Activated CD4-positive, alpha-beta memory T cell treated with anti-CD3 and anti-CD28 coated beads for 36 hours (primary cell): ENCODE results near the gene RGS4. TPM values are rescaled to one million over a fixed set of nuclear protein-coding genes. Genes with fewer than 3 reads are reported as not detected.
A peak's percentile ranks its signal among the peaks of the same experiment; 100 is the strongest.

Experiments
- CTCF ChIA-PET: fragments of 350-600 bp; sonication (Branson Sonifier 250); formaldehyde crosslinking; loops from one replicate; lab custom pipeline; 2021; ENCODE audit warnings: antibody characterized with exemption, inconsistent platforms; lab: Charles Lee
- POLR2A ChIA-PET: fragments of 350-600 bp; sonication (Branson Sonifier 250); formaldehyde crosslinking; loops from one replicate; lab custom pipeline; 2021; ENCODE audit warnings: antibody characterized with exemption; lab: Charles Lee
- DNase-seq: peaks from one replicate; pipeline ENCODE4 v3.0.0-alpha.2; 2020
- H3K27ac Mint-ChIP-seq: one replicate; pipeline ENCODE4 v1.8.0; 2021; ENCODE audit warnings: mixed read lengths
- H3K27me3 Mint-ChIP-seq: one replicate; pipeline ENCODE4 v1.8.0; 2021; ENCODE audit warnings: mixed read lengths
- H3K36me3 Mint-ChIP-seq: one replicate; pipeline ENCODE4 v1.8.0; 2021; ENCODE audit warnings: mixed read lengths
- H3K4me1 Mint-ChIP-seq: one replicate; pipeline ENCODE4 v1.8.0; 2021; ENCODE audit warnings: low read depth, mixed read lengths
- H3K4me3 Mint-ChIP-seq: one replicate; pipeline ENCODE4 v1.8.0; 2021; ENCODE audit warnings: mild to moderate bottlenecking, mixed read lengths
- H3K9me3 Mint-ChIP-seq: one replicate; pipeline ENCODE4 v1.8.0; 2021; ENCODE audit warnings: mixed read lengths
- intact Hi-C: fragments of 100-400 bp; cut with micrococcal nuclease; formaldehyde crosslinking; loops from one replicate; pipeline ENCODE4 v1.15.1; 2023
- total RNA-seq, 2 experiments: library from RNA; stranded (reverse); gene quantifications; one replicate each; pipeline ENCODE4 v1.2.3, GENCODE V29; 2021

The RGS4 gene
- total RNA-seq, 2 experiments from 2014 or later, result not detected

- peaks cover 23% of the 10 kb centered on the region for H3K27me3 Mint-ChIP-seq
- no peaks in the 10 kb centered on the region for H3K9me3 Mint-ChIP-seq
- no peaks in the 10 kb centered on the region for H3K4me1 Mint-ChIP-seq
- POLR2A ChIA-PET, result no interaction called here
- intact Hi-C loops, result loop anchor here (1.0 to 5.0 kb wide), 2 partner anchors 101 to 244 kb away; no protein-coding TSS in a partner anchor
- CTCF ChIA-PET, result interaction anchor here (0.8 to 6.5 kb wide), 4 partner anchors 11 to 244 kb away, joined by 3 to 40 read pairs (median 4); no protein-coding TSS in a partner anchor
- no peak overlapping the region for H3K27ac Mint-ChIP-seq
- no peaks in the 10 kb centered on the region for H3K36me3 Mint-ChIP-seq
- DNase-seq, result peak; percentile 55
- H3K4me3 Mint-ChIP-seq, result no peak overlapping the region
Measured at GRCh38 chr1:163071405-163072255, 2.5 kb downstream of the RGS4 start.

- no peak for DNase-seq
- H3K36me3 Mint-ChIP-seq, result no peaks in the 10 kb centered on the region
- intact Hi-C loops, result loop anchor here (1.0 to 5.0 kb wide), 2 partner anchors 100 to 243 kb away; no protein-coding TSS in a partner anchor
- peaks cover 23% of the 10 kb centered on the region for H3K27me3 Mint-ChIP-seq
- no peaks in the 10 kb centered on the region for H3K4me1 Mint-ChIP-seq
- CTCF ChIA-PET, result interaction anchor here (1.6 to 6.5 kb wide), 2 partner anchors 103 to 243 kb away, joined by 3 to 40 read pairs; no protein-coding TSS in a partner anchor
- H3K4me3 Mint-ChIP-seq, result no peak overlapping the region
- POLR2A ChIA-PET, result no interaction called here
- no peaks in the 10 kb centered on the region for H3K9me3 Mint-ChIP-seq
- no peak overlapping the region for H3K27ac Mint-ChIP-seq
Measured at GRCh38 chr1:163072658-163073057, 3.5 kb downstream of the RGS4 start.

- Mint-ChIP-seq H3K9me3 (no peaks in the 10 kb centered on the region), H3K27me3 (peaks cover 20% of the 10 kb centered on the region), H3K4me1 (no peaks in the 10 kb centered on the region), H3K27ac (no peak overlapping the region), H3K4me3 (no peak overlapping the region), H3K36me3 (no peaks in the 10 kb centered on the region)
- ChIA-PET CTCF (interaction anchor here (0.6 to 6.5 kb wide), 3 partner anchors 16 to 242 kb away, joined by 3 to 40 read pairs (median 3); no protein-coding TSS in a partner anchor), POLR2A (no interaction called here)
- no peak for DNase-seq
- intact Hi-C loops, result loop anchor here (5.0 kb wide), 1 partner anchor 98 kb away; no protein-coding TSS in a partner anchor
Measured at GRCh38 chr1:163074004-163074403, 4.8 kb downstream of the RGS4 start.

- ChIA-PET POLR2A (no interaction called here), CTCF (interaction anchor here (1.2 kb wide), 1 partner anchor 241 kb away, joined by 3 read pairs; no protein-coding TSS in a partner anchor)
- no peak overlapping the region for H3K27ac Mint-ChIP-seq
- H3K27me3 Mint-ChIP-seq, result peaks cover 14% of the 10 kb centered on the region
- H3K4me1 Mint-ChIP-seq, result no peaks in the 10 kb centered on the region
- no peaks in the 10 kb centered on the region for H3K9me3 Mint-ChIP-seq
- no peak overlapping the region for H3K4me3 Mint-ChIP-seq
- intact Hi-C loops, result loop anchor here (5.0 kb wide), 1 partner anchor 98 kb away; no protein-coding TSS in a partner anchor
- H3K36me3 Mint-ChIP-seq, result no peaks in the 10 kb centered on the region
- DNase-seq, result no peak
Measured at GRCh38 chr1:163074716-163075284, 5.6 kb downstream of the RGS4 start.

- H3K9me3 Mint-ChIP-seq, result no peaks in the 10 kb centered on the region
- no peaks in the 10 kb centered on the region for H3K36me3 Mint-ChIP-seq
- no peak overlapping the region for H3K27ac Mint-ChIP-seq
- no peak overlapping the region for H3K4me3 Mint-ChIP-seq
- ChIA-PET CTCF (no interaction called here), POLR2A (no interaction called here)
- DNase-seq, result no peak
- H3K4me1 Mint-ChIP-seq, result no peaks in the 10 kb centered on the region
- H3K27me3 Mint-ChIP-seq, result peaks cover 12% of the 10 kb centered on the region
- intact Hi-C loops, result no loop called here
Measured at GRCh38 chr1:163076044-163076443, 6.9 kb downstream of the RGS4 start.

- Mint-ChIP-seq H3K4me1 (no peaks in the 10 kb centered on the region), H3K36me3 (no peaks in the 10 kb centered on the region), H3K27ac (no peak overlapping the region), H3K9me3 (no peaks in the 10 kb centered on the region), H3K27me3 (peaks cover 12% of the 10 kb centered on the region), H3K4me3 (no peak overlapping the region)
- intact Hi-C loops, result no loop called here
- CTCF ChIA-PET, result no interaction called here
- no peak for DNase-seq
- POLR2A ChIA-PET, result no interaction called here
Measured at GRCh38 chr1:163076446-163076845, 7.3 kb downstream of the RGS4 start.

- POLR2A ChIA-PET, result no interaction called here
- Mint-ChIP-seq H3K27ac (no peak overlapping the region), H3K4me3 (no peak overlapping the region), H3K4me1 (no peaks in the 10 kb centered on the region), H3K36me3 (no peaks in the 10 kb centered on the region), H3K9me3 (no peaks in the 10 kb centered on the region), H3K27me3 (peaks cover 10% of the 10 kb centered on the region)
- no peak for DNase-seq
- CTCF ChIA-PET, result no interaction called here
- intact Hi-C loops, result no loop called here
Measured at GRCh38 chr1:163076981-163077761, 8.0 kb downstream of the RGS4 start.

- intact Hi-C loops, result no loop called here
- Mint-ChIP-seq H3K4me3 (no peak overlapping the region), H3K9me3 (no peaks in the 10 kb centered on the region), H3K4me1 (no peaks in the 10 kb centered on the region), H3K36me3 (no peaks in the 10 kb centered on the region), H3K27me3 (no peaks in the 10 kb centered on the region), H3K27ac (no peak overlapping the region)
- DNase-seq, result no peak
- ChIA-PET POLR2A (no interaction called here), CTCF (no interaction called here)
Measured at GRCh38 chr1:163082971-163083370, 13.8 kb downstream of the RGS4 start.

- intact Hi-C loops, result no loop called here
- no peak overlapping the region for H3K27ac Mint-ChIP-seq
- DNase-seq, result no peak
- H3K4me3 Mint-ChIP-seq, result no peak overlapping the region
- H3K4me1 Mint-ChIP-seq, result no peaks in the 10 kb centered on the region
- no peaks in the 10 kb centered on the region for H3K9me3 Mint-ChIP-seq
- H3K27me3 Mint-ChIP-seq, result no peaks in the 10 kb centered on the region
- CTCF ChIA-PET, result no interaction called here
- POLR2A ChIA-PET, result no interaction called here
- no peaks in the 10 kb centered on the region for H3K36me3 Mint-ChIP-seq
Measured at GRCh38 chr1:163083690-163084089, 14.5 kb downstream of the RGS4 start.

GRCh38 chr1:163084330-163084729 is 15.2 kb downstream of the RGS4 start:
- Mint-ChIP-seq H3K36me3 (no peaks in the 10 kb centered on the region), H3K4me1 (no peaks in the 10 kb centered on the region), H3K27me3 (no peaks in the 10 kb centered on the region), H3K9me3 (no peaks in the 10 kb centered on the region), H3K27ac (no peak overlapping the region), H3K4me3 (no peak overlapping the region)
- POLR2A ChIA-PET, result no interaction called here
- CTCF ChIA-PET, result no interaction called here
- DNase-seq, result no peak
- intact Hi-C loops, result no loop called here

- no peaks in the 10 kb centered on the region for H3K27me3 Mint-ChIP-seq
- H3K4me1 Mint-ChIP-seq, result no peaks in the 10 kb centered on the region
- H3K27ac Mint-ChIP-seq, result no peak overlapping the region
- H3K4me3 Mint-ChIP-seq, result no peak overlapping the region
- intact Hi-C loops, result no loop called here
- H3K36me3 Mint-ChIP-seq, result no peaks in the 10 kb centered on the region
- H3K9me3 Mint-ChIP-seq, result no peaks in the 10 kb centered on the region
- DNase-seq, result no peak
- ChIA-PET CTCF (no interaction called here), POLR2A (no interaction called here)
Measured at GRCh38 chr1:163085041-163085903, 16.1 kb downstream of the RGS4 start.
